ENCODE measurements around the gene STN1. TPM values are rescaled to one million over a fixed set of nuclear protein-coding genes. Genes with fewer than 3 reads are reported as not detected.
"Not testable (repeated sequence)": the region's sequence is repeated elsewhere in the genome, so short reads cannot be mapped to it uniquely, and the experiment has no call there.

The STN1 gene
- polyA plus RNA-seq, 1 donor from 2014 or later, result 20.5 TPM

GRCh38 chr10:103854265-103854685 is 63.7 kb downstream of the STN1 start:
- Mint-ChIP-seq H3K4me1 (peaks cover 6 to 16% (median 7%) of the 10 kb centered on the region in 3 donors), H3K4me3 (peak overlapping the region; percentile 73 to 89 (median 79)), H3K9me3 (no peaks in the 10 kb centered on the region), H3K27me3 (peaks cover 48% of the 10 kb centered on the region), H3K36me3 (peaks cover 3% of the 10 kb centered on the region), H3K27ac (no peak overlapping the region)

DNA sequence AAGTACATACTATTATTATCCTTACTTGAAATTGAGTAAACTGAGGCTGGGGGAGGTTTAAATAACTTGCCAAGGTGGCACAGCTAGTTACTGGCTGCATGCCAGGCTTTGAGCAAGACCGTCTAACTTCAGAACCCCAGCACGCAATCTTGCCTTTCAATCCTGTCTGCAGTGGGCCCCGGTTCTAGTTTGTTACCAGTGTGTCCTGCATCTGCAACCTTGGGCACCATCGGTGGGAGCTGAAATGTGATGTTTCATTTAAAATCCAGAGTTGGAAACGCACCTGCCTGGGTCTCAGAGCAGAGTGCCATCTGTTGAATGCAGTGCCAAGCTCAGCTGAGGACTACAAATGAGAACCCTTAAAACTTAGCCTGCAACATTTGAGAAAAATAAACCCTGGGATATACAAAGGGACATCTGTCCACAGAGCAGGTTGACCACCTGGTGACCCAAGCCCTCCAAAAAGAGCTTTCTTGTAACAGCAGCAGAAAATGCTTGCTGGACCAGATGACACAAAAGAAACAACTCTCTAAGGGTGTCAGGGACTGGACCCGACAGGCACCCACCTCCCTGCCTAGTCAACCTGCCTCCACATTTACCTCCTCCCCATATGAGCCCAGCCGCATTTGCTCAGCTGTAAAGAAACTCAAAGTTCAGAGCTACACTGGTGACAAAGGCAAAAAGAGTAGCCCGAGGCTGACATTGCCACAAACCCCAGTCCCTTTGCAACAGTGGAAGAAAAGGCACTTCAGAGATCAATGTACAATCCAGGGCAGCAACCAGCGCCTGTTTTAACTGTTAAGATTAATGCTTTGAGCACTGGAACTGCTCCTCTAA is 64.3 kb downstream of the STN1 start:
- peak overlapping the region in 3 of 4 donors; percentile 68 to 81 (median 77) for H3K4me3 Mint-ChIP-seq
- peaks cover 48% of the 10 kb centered on the region for H3K27me3 Mint-ChIP-seq
- H3K9me3 Mint-ChIP-seq, result no peaks in the 10 kb centered on the region
- no peak overlapping the region for H3K27ac Mint-ChIP-seq
- peaks cover 3% of the 10 kb centered on the region for H3K36me3 Mint-ChIP-seq
- peaks cover 6 to 16% (median 7%) of the 10 kb centered on the region in 3 donors for H3K4me1 Mint-ChIP-seq

- Mint-ChIP-seq H3K27ac (no peak overlapping the region), H3K27me3 (peaks cover 49% of the 10 kb centered on the region), H3K9me3 (no peaks in the 10 kb centered on the region), H3K36me3 (peaks cover 3% of the 10 kb centered on the region), H3K4me3 (no peak overlapping the region), H3K4me1 (peaks cover 6 to 16% (median 7%) of the 10 kb centered on the region in 3 donors)
These were observed 65.1 kb downstream of the STN1 start for GRCh38 chr10:103852856-103853255.

DNA sequence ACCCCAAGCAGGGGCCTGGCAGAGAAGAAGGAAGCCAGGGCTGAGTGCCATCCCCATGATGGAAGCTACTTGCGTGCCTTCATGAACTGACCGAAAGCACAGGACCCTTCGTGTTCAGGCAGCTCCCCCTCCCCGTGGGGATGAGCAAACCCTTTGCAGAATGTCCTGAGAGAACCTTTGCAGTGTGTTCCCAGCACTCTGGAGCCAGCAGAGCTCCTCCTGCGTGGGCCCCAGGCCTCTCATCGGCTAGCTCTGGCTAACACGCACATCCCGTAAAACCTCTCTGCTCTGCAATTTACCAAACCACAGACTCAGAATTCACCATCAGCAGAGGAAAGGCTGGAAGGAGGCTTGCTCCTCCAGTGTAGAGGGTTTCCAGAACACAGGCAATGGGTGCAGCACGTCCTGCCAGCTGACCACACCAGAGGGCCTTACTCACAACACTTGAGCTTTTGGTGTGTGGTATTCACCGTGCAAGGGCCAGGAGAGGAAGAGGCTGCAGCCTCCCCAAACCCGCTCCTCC is 65.7 kb downstream of the STN1 start:
- Mint-ChIP-seq H3K9me3 (no peaks in the 10 kb centered on the region), H3K4me1 (peaks cover 6 to 16% (median 7%) of the 10 kb centered on the region in 3 donors), H3K27me3 (peaks cover 51% of the 10 kb centered on the region), H3K27ac (no peak overlapping the region), H3K4me3 (no peak overlapping the region), H3K36me3 (peaks cover 3% of the 10 kb centered on the region)

- Mint-ChIP-seq H3K4me1 (peaks cover 11 to 18% (median 12%) of the 10 kb centered on the region in 3 donors), H3K9me3 (no peaks in the 10 kb centered on the region), H3K27me3 (peaks cover 45% of the 10 kb centered on the region), H3K36me3 (peaks cover 2% of the 10 kb centered on the region), H3K4me3 (no peak overlapping the region), H3K27ac (no peak overlapping the region)
These were observed 66.7 kb downstream of the STN1 start for GRCh38 chr10:103851261-103851660.

GRCh38 chr10:103850572-103850895 is 67.5 kb downstream of the STN1 start:
- peaks cover 19 to 25% (median 19%) of the 10 kb centered on the region in 3 donors for H3K4me1 Mint-ChIP-seq
- peaks cover 2% of the 10 kb centered on the region for H3K36me3 Mint-ChIP-seq
- no peak overlapping the region for H3K27ac Mint-ChIP-seq

GRCh38 chr10:103849880-103850571 is 68.0 kb downstream of the STN1 start:
- Mint-ChIP-seq H3K4me3 (peak overlapping the region in 1 of 4 donors; percentile 30), H3K4me1 (peaks cover 19 to 26% (median 21%) of the 10 kb centered on the region in 3 donors), H3K27me3 (peaks cover 40% of the 10 kb centered on the region), H3K9me3 (peaks cover 0 to 3% (median 0%) of the 10 kb centered on the region in 3 donors), H3K27ac (no peak overlapping the region), H3K36me3 (peaks cover 2% of the 10 kb centered on the region)

More at GRCh38 chr10:103850572-103850895, 67.5 kb downstream of the STN1 start:
- peaks cover 40% of the 10 kb centered on the region for H3K27me3 Mint-ChIP-seq
- no peak overlapping the region for H3K4me3 Mint-ChIP-seq
- peaks cover 0 to 2% (median 0%) of the 10 kb centered on the region in 3 donors for H3K9me3 Mint-ChIP-seq

- Mint-ChIP-seq H3K4me3 (peak overlapping the region in 1 of 4 donors; percentile 12), H3K27ac (no peak overlapping the region), H3K36me3 (peaks cover 2% of the 10 kb centered on the region), H3K27me3 (peaks cover 36% of the 10 kb centered on the region), H3K9me3 (peaks cover 0 to 3% (median 0%) of the 10 kb centered on the region in 3 donors), H3K4me1 (peaks cover 15 to 22% (median 17%) of the 10 kb centered on the region in 3 donors)
These were observed 68.6 kb downstream of the STN1 start for GRCh38 chr10:103849212-103849877.

DNA sequence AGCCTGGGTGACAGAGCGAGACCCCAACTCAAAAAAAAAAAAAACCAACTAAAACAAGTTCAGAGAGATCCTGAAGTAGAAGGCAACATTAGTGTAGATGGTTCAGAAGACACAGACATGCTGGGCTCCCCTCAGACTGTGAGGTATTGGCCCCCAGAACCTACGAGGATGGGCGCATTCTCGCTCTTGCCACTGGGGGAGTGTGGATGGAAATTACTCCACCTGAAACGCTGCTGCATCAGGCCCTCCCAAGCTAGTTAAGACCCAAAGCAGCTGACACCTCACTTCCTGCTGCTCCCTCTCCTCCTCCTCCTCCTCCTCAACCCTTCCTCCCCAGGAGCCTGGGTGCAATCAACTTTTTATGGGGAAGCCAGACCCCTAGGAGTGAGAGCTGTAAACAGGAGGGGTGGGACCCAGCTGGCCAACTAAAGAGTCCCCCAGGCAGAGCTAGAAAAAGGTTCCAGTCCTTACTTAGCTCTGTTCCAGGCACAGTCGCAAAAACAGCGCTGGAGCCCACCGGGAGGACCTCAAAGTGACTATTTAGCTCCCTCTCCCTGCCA is 70.0 kb downstream of the STN1 start:
- Mint-ChIP-seq H3K27me3 (peaks cover 22% of the 10 kb centered on the region), H3K36me3 (peaks cover 2% of the 10 kb centered on the region), H3K4me1 (peaks cover 11 to 15% (median 12%) of the 10 kb centered on the region in 3 donors), H3K27ac (no peak overlapping the region), H3K4me3 (no peak overlapping the region), H3K9me3 (peaks cover 0 to 3% (median 0%) of the 10 kb centered on the region in 3 donors)

DNA sequence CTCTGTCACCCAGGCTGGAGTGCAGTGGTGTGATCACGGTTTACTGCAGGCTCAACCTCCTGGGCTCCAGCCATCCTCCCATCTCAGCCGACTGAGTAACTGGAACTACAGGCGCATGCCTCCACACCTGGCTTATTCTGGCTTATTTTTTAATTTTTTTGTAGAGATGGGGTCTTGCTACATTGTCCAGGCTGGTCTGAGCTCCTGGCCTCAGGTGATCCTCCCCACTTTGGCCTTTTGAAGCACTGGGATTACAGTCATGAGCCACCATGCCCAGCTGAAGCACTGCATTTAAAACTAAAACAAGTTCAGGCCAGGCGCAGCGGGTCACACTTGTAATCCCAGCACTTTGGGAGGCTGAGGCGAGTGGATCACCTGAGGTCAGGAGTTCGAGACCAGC is 70.6 kb downstream of the STN1 start:
- H3K4me1 Mint-ChIP-seq, result peaks cover 10 to 15% (median 12%) of the 10 kb centered on the region in 3 donors
- peaks cover 2% of the 10 kb centered on the region for H3K36me3 Mint-ChIP-seq
- peaks cover 17% of the 10 kb centered on the region for H3K27me3 Mint-ChIP-seq
- no peak overlapping the region for H3K4me3 Mint-ChIP-seq
- H3K27ac Mint-ChIP-seq, result no peak overlapping the region
- H3K9me3 Mint-ChIP-seq, result peaks cover 0 to 3% (median 0%) of the 10 kb centered on the region in 3 donors

DNA sequence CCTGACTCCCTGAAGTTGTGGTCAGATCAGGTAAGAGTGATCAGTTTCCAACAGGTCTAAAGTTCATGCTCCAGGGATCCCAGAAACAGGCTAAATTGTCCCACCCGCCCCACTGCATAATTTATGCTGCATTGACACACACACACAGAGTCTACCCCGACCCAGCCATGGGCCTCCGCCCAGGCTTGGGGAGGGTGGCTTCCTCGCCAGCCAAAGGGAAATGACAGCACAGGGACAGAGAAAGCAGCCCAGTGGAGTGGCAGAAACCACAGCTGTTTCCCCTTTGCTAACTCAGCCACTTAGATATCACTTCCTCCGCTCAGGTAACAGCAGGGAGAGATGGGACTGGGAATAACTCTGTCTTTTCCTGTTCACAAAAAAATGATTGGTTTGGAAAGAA is 72.0 kb downstream of the STN1 start:
- Mint-ChIP-seq H3K4me1 (peaks cover 10 to 15% (median 12%) of the 10 kb centered on the region in 3 donors), H3K4me3 (peak overlapping the region in 2 of 4 donors; percentile 21 to 81), H3K27me3 (peaks cover 15% of the 10 kb centered on the region), H3K27ac (peak overlapping the region in 1 of 3 donors; percentile 59), H3K36me3 (peaks cover 2% of the 10 kb centered on the region), H3K9me3 (peaks cover 0 to 3% (median 0%) of the 10 kb centered on the region in 3 donors)

GRCh38 chr10:103845346-103845745 is 72.6 kb downstream of the STN1 start:
- H3K36me3 Mint-ChIP-seq, H3K9me3 Mint-ChIP-seq: not testable (repeated sequence)
- peak overlapping the region in 1 of 3 donors; percentile 59 for H3K27ac Mint-ChIP-seq
- peaks cover 18% of the 10 kb centered on the region for H3K27me3 Mint-ChIP-seq
- H3K4me3 Mint-ChIP-seq, result peak overlapping the region in 1 of 4 donors; percentile 81
- H3K4me1 Mint-ChIP-seq, result peaks cover 10 to 15% (median 12%) of the 10 kb centered on the region in 3 donors

- Mint-ChIP-seq H3K27me3 (peaks cover 10% of the 10 kb centered on the region), H3K36me3 (no peaks in the 10 kb centered on the region), H3K4me3 (no peak overlapping the region), H3K27ac (peak overlapping the region in 1 of 3 donors; percentile 28), H3K9me3 (peaks cover 0 to 3% (median 0%) of the 10 kb centered on the region in 3 donors), H3K4me1 (peaks cover 10 to 15% (median 12%) of the 10 kb centered on the region in 3 donors)
These were observed 74.0 kb downstream of the STN1 start for GRCh38 chr10:103843854-103844570.

DNA sequence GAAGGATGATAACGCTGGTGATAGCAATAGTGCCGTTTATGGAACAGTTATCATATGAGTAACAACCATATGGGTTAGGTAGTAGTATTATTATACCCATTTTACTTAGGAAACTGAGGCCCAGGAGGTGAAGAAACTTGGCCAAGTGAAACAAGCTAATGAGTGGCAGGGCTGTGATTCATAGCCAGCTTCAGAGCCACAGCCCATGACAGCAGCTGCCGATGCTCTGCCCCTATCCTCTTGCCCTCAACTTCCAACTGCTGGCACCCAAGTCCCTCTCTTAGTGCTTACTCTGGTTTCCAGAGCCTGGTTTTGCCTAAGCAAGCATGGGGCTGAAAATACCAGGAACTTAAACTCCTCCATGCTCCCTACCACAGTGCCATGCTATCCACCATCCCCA is 74.9 kb downstream of the STN1 start:
- peaks cover 9% of the 10 kb centered on the region for H3K27me3 Mint-ChIP-seq
- H3K36me3 Mint-ChIP-seq, result no peaks in the 10 kb centered on the region
- H3K9me3 Mint-ChIP-seq, result peaks cover 0 to 3% (median 0%) of the 10 kb centered on the region in 3 donors
- no peak overlapping the region for H3K27ac Mint-ChIP-seq
- no peak overlapping the region for H3K4me3 Mint-ChIP-seq
- peaks cover 10 to 15% (median 12%) of the 10 kb centered on the region in 3 donors for H3K4me1 Mint-ChIP-seq

Data from IgD-negative memory B cell (primary cell).